ES-I3 (cell line): Measurements from ENCODE around the gene SEC24D.

Experiments used
- H3K36me3 ChIP-seq: 2 replicates; pipeline ENCODE4 v1.6.1; 2013; ENCODE audit warnings: mild to moderate bottlenecking, low read length, control low read depth, moderate library complexity; ENCODE audit not compliant: insufficient read depth
- H3K4me1 ChIP-seq: 2 replicates; pipeline ENCODE4 v1.6.1; 2013; ENCODE audit warnings: mild to moderate bottlenecking, control low read depth, low read length; ENCODE audit not compliant: insufficient read depth
- H3K9ac ChIP-seq: 2 replicates; pipeline ENCODE4 v1.6.1; 2013; ENCODE audit warnings: low read depth, mild to moderate bottlenecking, low read length, moderate library complexity
- H3K9me3 ChIP-seq: 2 replicates; pipeline ENCODE4 v1.6.1; 2013; ENCODE audit warnings: mild to moderate bottlenecking, low read length, moderate library complexity; ENCODE audit not compliant: control insufficient read depth, insufficient read depth

The SEC24D gene

DNA sequence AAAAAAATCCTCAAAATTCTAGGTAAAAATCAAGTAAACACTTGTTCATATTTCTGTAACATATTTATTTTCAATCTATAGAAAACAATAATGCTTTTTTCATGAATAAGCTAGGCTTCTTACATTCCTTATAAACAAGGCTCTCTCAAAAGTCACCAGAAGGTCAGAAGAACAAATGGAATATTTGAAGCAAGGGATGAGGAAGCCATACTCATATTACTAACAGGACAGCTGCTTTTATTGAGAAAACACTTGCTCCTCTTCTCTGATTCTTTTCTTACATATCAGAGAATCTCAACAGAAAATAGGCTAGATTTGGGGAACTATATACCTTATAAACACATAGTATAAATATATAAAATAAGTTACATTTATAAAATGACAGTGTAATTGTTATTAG is 82.8 kb downstream of the SEC24D start:
- H3K36me3 ChIP-seq, result peaks cover 8% of the 10 kb centered on the region
- no peaks in the 10 kb centered on the region for H3K4me1 ChIP-seq
- H3K9me3 ChIP-seq, result no peaks in the 10 kb centered on the region
- H3K9ac ChIP-seq, result no peak overlapping the region

- Histone ChIP-seq H3K4me1 (no peaks in the 10 kb centered on the region), H3K36me3 (peaks cover 8% of the 10 kb centered on the region), H3K9me3 (no peaks in the 10 kb centered on the region), H3K9ac (no peak overlapping the region)
Measured at GRCh38 chr4:118752551-118752950, 83.4 kb downstream of the SEC24D start.

- Histone ChIP-seq H3K9ac (no peak overlapping the region), H3K36me3 (peaks cover 8% of the 10 kb centered on the region), H3K4me1 (0 out of 2 replicates have a peak, but pooled peaks cover under 1% of the 10 kb centered on the region), H3K9me3 (no peaks in the 10 kb centered on the region)
Measured at GRCh38 chr4:118751629-118752323, 84.2 kb downstream of the SEC24D start.

GRCh38 chr4:118749347-118749988 is 86.5 kb downstream of the SEC24D start:
- Histone ChIP-seq H3K36me3 (peaks cover 11% of the 10 kb centered on the region), H3K9me3 (no peaks in the 10 kb centered on the region), H3K9ac (no peak overlapping the region), H3K4me1 (0 out of 2 replicates have a peak, but pooled peaks cover 6% of the 10 kb centered on the region)

DNA sequence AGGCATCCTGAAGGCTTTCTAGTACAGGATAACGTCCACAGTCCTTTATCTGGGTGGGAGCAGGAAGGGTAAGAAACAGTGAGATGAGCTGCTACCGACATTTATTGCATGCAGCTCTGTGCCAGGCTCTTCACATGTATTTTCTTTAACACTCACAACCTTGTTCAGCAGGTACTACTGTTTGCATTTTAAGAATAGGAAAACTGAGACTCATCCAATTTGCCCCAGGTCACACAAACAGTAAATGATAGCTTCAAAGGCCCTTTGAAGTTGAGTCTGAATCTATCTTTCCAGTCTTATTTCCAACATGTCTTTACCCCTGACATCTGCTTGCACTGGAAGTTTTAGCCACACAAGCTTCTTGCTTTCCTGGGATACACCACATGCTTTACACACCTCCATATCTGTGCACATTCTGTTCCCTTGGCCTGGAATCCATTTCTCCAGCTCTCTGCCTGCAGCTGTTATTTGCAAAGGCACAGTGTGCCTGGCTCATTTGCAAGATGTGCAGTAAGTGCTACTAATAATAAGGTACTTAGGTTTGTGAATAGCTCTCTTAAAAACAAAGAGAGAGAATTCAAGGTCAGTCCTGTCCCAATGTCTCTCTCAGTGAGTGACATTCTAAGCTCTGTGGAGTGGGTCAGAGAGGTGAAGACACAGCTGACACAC is 89.5 kb downstream of the SEC24D start:
- no peaks in the 10 kb centered on the region for H3K9me3 ChIP-seq
- peaks cover 12% of the 10 kb centered on the region for H3K36me3 ChIP-seq
- H3K9ac ChIP-seq, result no peak overlapping the region
- H3K4me1 ChIP-seq, result 0 out of 2 replicates have a peak, but pooled peaks cover 6% of the 10 kb centered on the region

DNA sequence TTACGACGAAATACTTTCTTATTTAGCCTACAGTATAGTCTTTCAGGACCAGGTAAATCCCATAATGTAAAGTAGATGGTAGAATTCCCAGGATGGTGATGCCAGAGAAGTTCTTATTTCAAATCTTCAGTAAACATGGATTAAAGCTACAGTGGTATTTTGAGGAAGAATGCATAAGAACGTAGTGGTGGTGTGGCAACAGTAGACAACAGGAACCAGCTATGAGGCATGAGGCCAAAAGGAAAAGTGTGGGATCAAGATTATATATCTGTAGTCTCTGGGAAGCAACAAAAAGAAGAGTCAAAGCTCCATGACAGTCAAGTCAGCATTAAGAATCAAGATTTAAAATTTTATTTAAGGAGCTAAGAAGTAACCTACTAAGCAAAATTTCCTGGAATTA is 90.6 kb downstream of the SEC24D start:
- H3K9ac ChIP-seq, result no peak overlapping the region
- H3K36me3 ChIP-seq, result peaks cover 10% of the 10 kb centered on the region
- 0 out of 2 replicates have a peak, but pooled peaks cover 6% of the 10 kb centered on the region for H3K4me1 ChIP-seq
- no peaks in the 10 kb centered on the region for H3K9me3 ChIP-seq

- H3K9me3 ChIP-seq, result no peaks in the 10 kb centered on the region
- peaks cover 6% of the 10 kb centered on the region; the same call in 1 of the 2 replicates for H3K4me1 ChIP-seq
- H3K36me3 ChIP-seq, result peaks cover 12% of the 10 kb centered on the region; the same call in 1 of the 2 replicates
- H3K9ac ChIP-seq, result no peak overlapping the region
Measured at GRCh38 chr4:118743867-118744266, 92.1 kb downstream of the SEC24D start.

DNA sequence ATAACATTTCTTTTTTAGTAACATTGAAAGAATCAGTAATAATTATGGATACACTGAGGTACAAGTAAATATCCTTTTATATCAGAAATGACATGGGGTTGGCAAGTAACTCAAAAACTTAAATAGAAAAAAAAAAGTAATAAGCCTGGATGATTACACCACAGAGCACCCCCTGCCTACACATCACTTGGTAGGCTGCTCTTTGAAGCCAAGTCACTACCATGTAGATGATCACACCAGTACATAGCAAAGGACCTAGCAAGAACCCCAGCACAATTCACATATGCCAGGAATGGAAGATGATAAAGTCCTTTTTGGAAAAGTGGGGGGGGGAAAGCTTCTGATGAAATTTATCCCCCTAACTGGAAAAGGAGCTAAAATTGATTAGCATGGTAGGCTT is 93.9 kb downstream of the SEC24D start:
- Histone ChIP-seq H3K36me3 (peaks cover 20% of the 10 kb centered on the region), H3K4me1 (peaks cover 6% of the 10 kb centered on the region; the same call in 1 of the 2 replicates), H3K9me3 (no peaks in the 10 kb centered on the region), H3K9ac (no peak overlapping the region)

- Histone ChIP-seq H3K9me3 (no peaks in the 10 kb centered on the region), H3K36me3 (peaks cover 22% of the 10 kb centered on the region), H3K4me1 (peaks cover 1% of the 10 kb centered on the region; the same call in 1 of the 2 replicates), H3K9ac (no peak overlapping the region)
Measured at GRCh38 chr4:118741301-118741855, 94.5 kb downstream of the SEC24D start.

DNA sequence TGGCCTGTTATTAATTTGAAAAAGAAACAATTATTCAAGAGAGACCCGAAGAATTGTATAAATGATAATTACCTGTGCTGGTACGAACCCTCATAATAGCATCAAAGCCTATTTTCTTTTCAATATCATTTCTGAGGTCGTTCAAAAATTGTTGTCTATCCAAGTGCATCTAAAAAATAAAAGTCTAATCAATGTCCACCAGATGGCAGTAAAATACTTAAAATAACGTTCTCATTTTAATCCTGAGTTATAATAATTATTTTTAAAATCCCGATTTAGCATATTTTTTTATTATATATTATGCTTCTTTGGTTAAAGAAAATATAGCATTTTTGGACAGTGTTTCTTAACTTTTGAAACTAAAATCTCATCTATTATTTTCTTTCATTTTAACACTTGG is 95.1 kb downstream of the SEC24D start:
- H3K36me3 ChIP-seq, result peaks cover 22% of the 10 kb centered on the region
- no peaks in the 10 kb centered on the region for H3K9me3 ChIP-seq
- H3K4me1 ChIP-seq, result no peaks in the 10 kb centered on the region; the same call in 1 of the 2 replicates
- H3K9ac ChIP-seq, result no peak overlapping the region

DNA sequence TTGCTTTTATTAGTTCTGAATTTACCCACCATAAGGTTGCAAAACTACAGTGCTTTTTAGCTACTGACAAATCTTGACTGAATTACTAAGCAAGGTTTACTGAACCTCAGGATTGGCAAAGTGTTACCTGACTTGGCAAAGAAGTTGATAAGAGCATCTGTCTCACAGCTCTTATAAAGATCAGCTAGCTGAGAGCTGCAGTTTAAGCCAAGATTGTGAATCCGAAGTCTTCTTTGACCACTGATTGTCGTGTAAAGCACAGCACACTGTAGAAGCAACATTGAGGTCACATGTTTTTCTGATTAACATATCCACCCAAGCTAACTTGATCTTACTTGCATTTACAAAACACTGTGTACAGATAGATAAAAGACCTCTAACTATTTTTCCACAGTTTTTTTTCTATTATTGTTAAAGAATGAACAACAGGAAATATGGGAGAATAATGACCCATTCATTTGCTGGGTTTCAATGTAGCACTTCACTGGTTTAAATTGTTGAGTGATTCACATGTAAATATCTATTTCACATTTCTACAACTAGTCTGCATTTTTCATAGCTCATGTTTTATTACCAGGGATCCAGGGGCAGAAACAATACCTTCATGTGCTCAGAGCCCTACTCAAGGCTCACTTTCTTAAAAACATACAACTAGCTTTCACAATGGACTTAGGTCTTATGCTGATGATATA is 96.8 kb downstream of the SEC24D start:
- H3K4me1 ChIP-seq, result no peaks in the 10 kb centered on the region; the same call in 1 of the 2 replicates
- no peak overlapping the region for H3K9ac ChIP-seq
- peaks cover 19% of the 10 kb centered on the region for H3K36me3 ChIP-seq
- no peaks in the 10 kb centered on the region for H3K9me3 ChIP-seq

DNA sequence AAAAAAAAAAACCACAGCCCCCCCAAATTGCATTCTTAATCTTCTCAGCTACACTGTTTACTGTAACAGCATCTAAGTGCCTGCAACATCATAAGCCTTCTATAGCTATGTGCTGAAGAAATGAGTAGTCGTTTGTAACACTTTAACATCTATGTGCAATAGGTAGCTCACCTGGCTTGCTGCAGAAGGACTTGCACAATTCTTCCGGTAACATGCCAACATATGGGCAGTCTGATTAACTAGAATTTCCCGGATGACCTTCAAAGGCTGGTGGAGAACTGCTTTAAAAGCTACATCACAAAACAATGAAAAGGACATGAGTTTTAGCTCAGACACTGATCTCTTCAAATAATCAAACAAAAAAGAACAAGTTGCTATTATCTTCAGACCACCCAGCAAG is 97.8 kb downstream of the SEC24D start:
- H3K4me1 ChIP-seq, result no peaks in the 10 kb centered on the region; the same call in 1 of the 2 replicates
- H3K9ac ChIP-seq, result no peak overlapping the region
- H3K9me3 ChIP-seq, result no peaks in the 10 kb centered on the region
- H3K36me3 ChIP-seq, result peaks cover 11% of the 10 kb centered on the region

GRCh38 chr4:118736900-118737299 is 99.0 kb downstream of the SEC24D start:
- peaks cover 11% of the 10 kb centered on the region for H3K36me3 ChIP-seq
- no peak overlapping the region for H3K9ac ChIP-seq
- H3K9me3 ChIP-seq, result no peaks in the 10 kb centered on the region
- H3K4me1 ChIP-seq, result no peaks in the 10 kb centered on the region; the same call in 1 of the 2 replicates
